H9 (cell line): ENCODE data around the gene WNT10A. TPM values are rescaled to one million over a fixed set of nuclear protein-coding genes. Genes with fewer than 3 reads are reported as not detected.

Experiments used
- DNase-seq: peaks from one replicate; pipeline ENCODE4 v3.0.0-alpha.2; 2017
- H2AFZ ChIP-seq: one replicate; pipeline ENCODE4 v1.6.1; 2013; ENCODE audit warnings: mild to moderate bottlenecking, low read length, control low read depth, moderate library complexity
- H2AK5ac ChIP-seq: 2 replicates; pipeline ENCODE4 v1.6.1; 2013; ENCODE audit warnings: low read length, control low read depth, mixed read lengths; ENCODE audit not compliant: insufficient read length
- H2BK120ac ChIP-seq: one replicate; pipeline ENCODE4 v1.6.1; 2013; ENCODE audit warnings: low read depth, mild to moderate bottlenecking, low read length, control low read depth, inconsistent platforms; ENCODE audit not compliant: poor library complexity, severe bottlenecking
- H2BK12ac ChIP-seq: 2 replicates; pipeline ENCODE4 v1.6.1; 2013; ENCODE audit warnings: low read length, control low read depth, mixed read lengths, low read depth; ENCODE audit not compliant: insufficient read length
- H2BK15ac ChIP-seq: 2 replicates; pipeline ENCODE4 v1.6.1; 2013; ENCODE audit warnings: low read depth, low read length, control low read depth
- H2BK20ac ChIP-seq: one replicate; pipeline ENCODE4 v1.6.1; 2013; ENCODE audit warnings: low read depth, mild to moderate bottlenecking, low read length, control low read depth, inconsistent platforms; ENCODE audit not compliant: poor library complexity, severe bottlenecking
- H2BK5ac ChIP-seq: 2 replicates; pipeline ENCODE4 v1.6.1; 2013; ENCODE audit warnings: low read length, control low read depth, mixed read lengths; ENCODE audit not compliant: insufficient read length
- H3K14ac ChIP-seq: 2 replicates; pipeline ENCODE4 v1.6.1; 2013; ENCODE audit warnings: low read length, control low read depth; ENCODE audit not compliant: insufficient read depth
- H3K18ac ChIP-seq: 2 replicates; pipeline ENCODE4 v1.6.1; 2013; ENCODE audit warnings: low read depth, mild to moderate bottlenecking, mixed read lengths, low read length, control low read depth; ENCODE audit not compliant: insufficient read length
- H3K23ac ChIP-seq: 2 replicates; pipeline ENCODE4 v1.6.1; 2013; ENCODE audit warnings: low read length, control low read depth, mixed read lengths, low read depth; ENCODE audit not compliant: insufficient read length
- H3K23me2 ChIP-seq: 2 replicates; pipeline ENCODE4 v1.6.1; 2013; ENCODE audit warnings: low read depth, mild to moderate bottlenecking, mixed read lengths, low read length, control low read depth; ENCODE audit not compliant: insufficient read length, poor library complexity, severe bottlenecking
- H3K27ac ChIP-seq: 2 replicates; pipeline ENCODE4 v1.5.1; 2013; ENCODE audit warnings: low read length, control low read depth, mixed read lengths, low read depth; ENCODE audit not compliant: insufficient read length
- H3K27me3 ChIP-seq: 2 replicates; pipeline ENCODE4 v1.6.1; 2013; ENCODE audit warnings: low read length, control low read depth, inconsistent platforms; ENCODE audit not compliant: insufficient read depth
- H3K4ac ChIP-seq: 2 replicates; pipeline ENCODE4 v1.6.1; 2013; ENCODE audit warnings: low read depth, mild to moderate bottlenecking, control low read depth, inconsistent platforms, low read length, moderate library complexity
- H3K4me1 ChIP-seq: 2 replicates; pipeline ENCODE4 v1.6.1; 2013; ENCODE audit warnings: low read length, control low read depth, inconsistent platforms; ENCODE audit not compliant: insufficient read depth
- H3K4me2 ChIP-seq: 2 replicates; pipeline ENCODE4 v1.6.1; 2013; ENCODE audit warnings: low read length, control low read depth, mixed read lengths; ENCODE audit not compliant: insufficient read length, insufficient read depth
- H3K56ac ChIP-seq: 2 replicates; pipeline ENCODE4 v1.6.1; 2013; ENCODE audit warnings: low read depth, mild to moderate bottlenecking, mixed read lengths, low read length, control low read depth; ENCODE audit not compliant: insufficient read length
- H3K79me1 ChIP-seq: 2 replicates; pipeline ENCODE4 v1.6.1; 2013; ENCODE audit warnings: low read depth, mild to moderate bottlenecking, moderate library complexity, low read length, control low read depth, inconsistent platforms; ENCODE audit not compliant: insufficient read depth, poor library complexity, severe bottlenecking
- H3K79me2 ChIP-seq: 2 replicates; pipeline ENCODE4 v1.6.1; 2013; ENCODE audit warnings: low read length, control low read depth, inconsistent platforms; ENCODE audit not compliant: insufficient read depth
- H3K9ac ChIP-seq: 2 replicates; pipeline ENCODE4 v1.6.1; 2013; ENCODE audit warnings: low read length, control low read depth, mixed read lengths; ENCODE audit not compliant: insufficient read length; ENCODE audit errors: extremely low read depth
- H3K9me3 ChIP-seq: one replicate; pipeline ENCODE4 v1.6.1; 2013; ENCODE audit warnings: low read depth, low read length, inconsistent platforms; ENCODE audit not compliant: control insufficient read depth
- H3T11ph ChIP-seq: one replicate; pipeline ENCODE4 v1.6.1; 2013; ENCODE audit warnings: mild to moderate bottlenecking, low read length, control low read depth, inconsistent platforms
- H4K20me1 ChIP-seq: one replicate; pipeline ENCODE4 v1.6.1; 2013; ENCODE audit not compliant: control insufficient read depth, insufficient read length, insufficient read depth
- H4K5ac ChIP-seq: 2 replicates; pipeline ENCODE4 v1.6.1; 2013; ENCODE audit warnings: low read depth, mild to moderate bottlenecking, mixed read lengths, low read length, control low read depth; ENCODE audit not compliant: insufficient read length
- H4K8ac ChIP-seq: replicated peaks from 2 replicates; pipeline ENCODE4 v1.6.1; 2013; ENCODE audit warnings: low read length, control low read depth, mixed read lengths, low read depth; ENCODE audit not compliant: insufficient read length
- H4K91ac ChIP-seq: 2 replicates; pipeline ENCODE4 v1.6.1; 2013; ENCODE audit warnings: low read depth, mild to moderate bottlenecking, moderate library complexity, mixed read lengths, low read length, control low read depth; ENCODE audit not compliant: insufficient read length
- H3K27ac Mint-ChIP-seq, 3 experiments: 2 replicates in 2 of 3; 3 replicates in 1 of 3; pipeline ENCODE4 v1.8.0; 2020 to 2021; ENCODE audit warnings: mixed read lengths in 3 of 3, mild to moderate bottlenecking in 1 of 3, moderate library complexity in 1 of 3
- H3K27me3 Mint-ChIP-seq: 2 replicates; pipeline ENCODE4 v1.8.0; 2021; ENCODE audit warnings: low read depth, mild to moderate bottlenecking, moderate library complexity, mixed read lengths
- H3K36me3 Mint-ChIP-seq, 3 experiments: 2 replicates in 2 of 3; 3 replicates in 1 of 3; pipeline ENCODE4 v1.8.0; 2020 to 2021; ENCODE audit warnings: low read depth in 3 of 3, mixed read lengths in 3 of 3; ENCODE audit not compliant: insufficient read depth in 1 of 3
- H3K4me1 Mint-ChIP-seq, 2 experiments: 2 replicates each; pipeline ENCODE4 v1.8.0; 2020; ENCODE audit warnings: mixed read lengths in 2 of 2
- H3K4me3 Mint-ChIP-seq, 2 experiments: 2 replicates in 1 of 2; 3 replicates in 1 of 2; pipeline ENCODE4 v1.8.0; 2020 to 2021; ENCODE audit warnings: mild to moderate bottlenecking in 2 of 2, mixed read lengths in 2 of 2, moderate library complexity in 1 of 2
- H3K9me3 Mint-ChIP-seq, 2 experiments: 2 replicates in 1 of 2; 3 replicates in 1 of 2; pipeline ENCODE4 v1.8.0; 2020; ENCODE audit warnings: mild to moderate bottlenecking in 2 of 2, mixed read lengths in 2 of 2, moderate library complexity in 1 of 2
- WGBS: extraction: QIAGEN DNeasy Blood & Tissue Kit; methylation state at CpG from one replicate; pipeline ENCODE4 v1.1.7; 2013; ENCODE audit warnings: missing lambda C conversion rate, low lambda C conversion rate, mixed read lengths; ENCODE audit not compliant: insufficient read length; ENCODE audit errors: extremely low coverage; 5-methylcytosine and 5-hydroxymethylcytosine counted together
- total RNA-seq: library from RNA; stranded (reverse); gene quantifications from 2 replicates; pipeline ENCODE4 v1.2.1, GENCODE V29; 2021
- TF ChIP-seq, protein P1 (sequence below): fragments of 200-600 bp; sonication (generic); conservative IDR thresholded peaks from 3 replicates; pipeline ENCODE4 v1.8.0; 2021; ENCODE audit warnings: antibody characterized with exemption, mild to moderate bottlenecking

The WNT10A gene
- total RNA-seq, 1 experiment from 2014 or later: not detected

DNA sequence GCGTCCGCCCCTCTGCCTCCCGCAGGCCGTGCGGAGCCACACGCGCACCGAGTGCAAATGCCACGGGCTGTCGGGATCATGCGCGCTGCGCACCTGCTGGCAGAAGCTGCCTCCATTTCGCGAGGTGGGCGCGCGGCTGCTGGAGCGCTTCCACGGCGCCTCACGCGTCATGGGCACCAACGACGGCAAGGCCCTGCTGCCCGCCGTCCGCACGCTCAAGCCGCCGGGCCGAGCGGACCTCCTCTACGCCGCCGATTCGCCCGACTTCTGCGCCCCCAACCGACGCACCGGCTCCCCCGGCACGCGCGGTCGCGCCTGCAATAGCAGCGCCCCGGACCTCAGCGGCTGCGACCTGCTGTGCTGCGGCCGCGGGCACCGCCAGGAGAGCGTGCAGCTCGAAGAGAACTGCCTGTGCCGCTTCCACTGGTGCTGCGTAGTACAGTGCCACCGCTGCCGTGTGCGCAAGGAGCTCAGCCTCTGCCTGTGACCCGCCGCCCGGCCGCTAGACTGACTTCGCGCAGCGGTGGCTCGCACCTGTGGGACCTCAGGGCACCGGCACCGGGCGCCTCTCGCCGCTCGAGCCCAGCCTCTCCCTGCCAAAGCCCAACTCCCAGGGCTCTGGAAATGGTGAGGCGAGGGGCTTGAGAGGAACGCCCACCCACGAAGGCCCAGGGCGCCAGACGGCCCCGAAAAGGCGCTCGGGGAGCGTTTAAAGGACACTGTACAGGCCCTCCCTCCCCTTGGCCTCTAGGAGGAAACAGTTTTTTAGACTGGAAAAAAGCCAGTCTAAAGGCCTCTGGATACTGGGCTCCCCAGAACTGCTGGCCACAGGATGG lies 7.1 kb upstream of the WNT10A start:
- Histone ChIP-seq H3K9me3 (no peaks in the 10 kb centered on the region), H2AK5ac (no peak overlapping the region), H2BK120ac (no peak overlapping the region), H3T11ph (no peak overlapping the region), H3K14ac (no peak overlapping the region; the same call in 1 of the 2 replicates), H2BK15ac (no peak overlapping the region), H2BK5ac (no peak overlapping the region), H3K79me1 (no peaks in the 10 kb centered on the region), H3K56ac (no peak overlapping the region), H3K4me2 (peak overlapping the region; percentile 1), H2BK12ac (no peak overlapping the region), H3K4me1 (no peaks in the 10 kb centered on the region), H4K20me1 (no peaks in the 10 kb centered on the region), H3K23me2 (peaks cover 2% of the 10 kb centered on the region), H3K4ac (no peak overlapping the region), H3K23ac (no peak overlapping the region), H3K18ac (no peak overlapping the region), H3K27me3 (peaks cover 96% of the 10 kb centered on the region), H4K91ac (no peak overlapping the region), H3K9ac (no peak overlapping the region), H2AFZ (no peak overlapping the region), H3K79me2 (no peaks in the 10 kb centered on the region), H4K5ac (no peak overlapping the region), H2BK20ac (no peak overlapping the region), H4K8ac (no peak overlapping the region), H3K27ac (no peak overlapping the region)
- Mint-ChIP-seq H3K9me3 (peaks cover 2 to 3% of the 10 kb centered on the region in 2 experiments; a peak in 3 of 5 replicates), H3K4me1 (peaks cover 16 to 26% of the 10 kb centered on the region in 2 experiments), H3K27ac (no peak overlapping the region), H3K36me3 (no peaks in the 10 kb centered on the region; a peak in 1 of 7 replicates), H3K27me3 (peaks cover 99% of the 10 kb centered on the region), H3K4me3 (peak overlapping the region; percentile 11 to 72; a peak in 3 of 5 replicates)
- no CpG with 5 or more reads among the region's 86 CpGs for WGBS
- TF ChIP-seq, protein P1, sequence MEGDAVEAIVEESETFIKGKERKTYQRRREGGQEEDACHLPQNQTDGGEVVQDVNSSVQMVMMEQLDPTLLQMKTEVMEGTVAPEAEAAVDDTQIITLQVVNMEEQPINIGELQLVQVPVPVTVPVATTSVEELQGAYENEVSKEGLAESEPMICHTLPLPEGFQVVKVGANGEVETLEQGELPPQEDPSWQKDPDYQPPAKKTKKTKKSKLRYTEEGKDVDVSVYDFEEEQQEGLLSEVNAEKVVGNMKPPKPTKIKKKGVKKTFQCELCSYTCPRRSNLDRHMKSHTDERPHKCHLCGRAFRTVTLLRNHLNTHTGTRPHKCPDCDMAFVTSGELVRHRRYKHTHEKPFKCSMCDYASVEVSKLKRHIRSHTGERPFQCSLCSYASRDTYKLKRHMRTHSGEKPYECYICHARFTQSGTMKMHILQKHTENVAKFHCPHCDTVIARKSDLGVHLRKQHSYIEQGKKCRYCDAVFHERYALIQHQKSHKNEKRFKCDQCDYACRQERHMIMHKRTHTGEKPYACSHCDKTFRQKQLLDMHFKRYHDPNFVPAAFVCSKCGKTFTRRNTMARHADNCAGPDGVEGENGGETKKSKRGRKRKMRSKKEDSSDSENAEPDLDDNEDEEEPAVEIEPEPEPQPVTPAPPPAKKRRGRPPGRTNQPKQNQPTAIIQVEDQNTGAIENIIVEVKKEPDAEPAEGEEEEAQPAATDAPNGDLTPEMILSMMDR: no peak; the same call in 2 of the 3 replicates
- no peak for DNase-seq
